ENCODE measurements around the gene KYNU.

- TF ChIP-seq CTCF (IDR thresholded peaks at IDR 0.05; ENCODE audit: poor library complexity), result no peak
- no peak for TF ChIP-seq EZH2 (IDR thresholded peaks at IDR 0.05; ENCODE audit: borderline replicate concordance)
Observed at GRCh38 chr2:142973160-142973821, 95.8 kb downstream of the KYNU start.

Data from hepatocyte (in vitro differentiated cells).